Lower lobe of right lung (tissue), 2 donors: ENCODE measurements around the gene FAM171A2. TPM values are rescaled to one million over a fixed set of nuclear protein-coding genes. Genes with fewer than 3 reads are reported as not detected.

ENCODE experiments used
- ATAC-seq, 2 donors: fragments of 200-7000 bp; cut with Tn5 transposase; one replicate each; pipeline ENCODE4 v1.9.1; 2020 to 2022; ENCODE audit warnings: mild to moderate bottlenecking in 2 of 2, moderate library complexity in 2 of 2
- DNase-seq: peaks from one replicate; pipeline ENCODE4 v3.0.0-alpha.2; 2020
- H3K27ac ChIP-seq: fragments of 200-600 bp; one replicate; pipeline ENCODE4 v1.8.0; 2022
- H3K27me3 ChIP-seq: fragments of 200-600 bp; one replicate; pipeline ENCODE4 v1.8.0; 2022; ENCODE audit warnings: low read depth
- H3K36me3 ChIP-seq: fragments of 200-600 bp; one replicate; pipeline ENCODE4 v1.8.0; 2022; ENCODE audit warnings: mild to moderate bottlenecking
- H3K4me1 ChIP-seq: fragments of 200-600 bp; one replicate; pipeline ENCODE4 v1.8.0; 2022
- H3K4me3 ChIP-seq: fragments of 200-600 bp; one replicate; pipeline ENCODE4 v1.8.0; 2022; ENCODE audit warnings: mild to moderate bottlenecking
- H3K9me3 ChIP-seq: fragments of 200-600 bp; one replicate; pipeline ENCODE4 v1.8.0; 2022
- CTCF ChIP-seq: fragments of 200-600 bp; IDR thresholded peaks from one replicate; pipeline ENCODE4 v1.8.0; 2022; ENCODE audit warnings: antibody characterized with exemption, mild to moderate bottlenecking
- intact Hi-C: fragments of 100-400 bp; cut with DNase I; formaldehyde crosslinking; loops from one replicate; pipeline ENCODE4 v1.11.0; 2022
- total RNA-seq: library from RNA; stranded (reverse); fragmentation: NEBNext Ultra II Directional; extraction: Animal tissue kit (Norgen Biotek cat#: 25700); gene quantifications from one replicate; pipeline ENCODE4 v1.2.1, GENCODE V29; 2021
- donor health status: DM: no; HTN: yes; CAD: no; lungs with severe emphysema.

Gene FAM171A2
- total RNA-seq, 1 donor from 2014 or later, result 1.2 TPM

- H3K4me1 ChIP-seq, result peaks cover 14% of the 10 kb centered on the region
- DNase-seq, result no peak
- no peak overlapping the region for H3K27ac ChIP-seq
- H3K9me3 ChIP-seq, result no peaks in the 10 kb centered on the region
- H3K36me3 ChIP-seq, result no peaks in the 10 kb centered on the region
- ATAC-seq, result no peak
- TF ChIP-seq CTCF, result no peak
- H3K27me3 ChIP-seq, result peaks cover 17% of the 10 kb centered on the region
- intact Hi-C loops, result no loop called here
- H3K4me3 ChIP-seq, result no peak overlapping the region
These were observed 2.8 kb downstream of the FAM171A2 start for GRCh38 chr17:44360826-44361225.

- DNase-seq (no peak), ATAC-seq (no peak)
- Histone ChIP-seq H3K27me3 (peaks cover 17% of the 10 kb centered on the region), H3K27ac (no peak overlapping the region), H3K4me3 (no peak overlapping the region), H3K4me1 (peaks cover 14% of the 10 kb centered on the region), H3K9me3 (no peaks in the 10 kb centered on the region), H3K36me3 (no peaks in the 10 kb centered on the region)
- intact Hi-C loops, result no loop called here
- no peak for TF ChIP-seq CTCF
These were observed 3.5 kb downstream of the FAM171A2 start for GRCh38 chr17:44360144-44360533.

DNA sequence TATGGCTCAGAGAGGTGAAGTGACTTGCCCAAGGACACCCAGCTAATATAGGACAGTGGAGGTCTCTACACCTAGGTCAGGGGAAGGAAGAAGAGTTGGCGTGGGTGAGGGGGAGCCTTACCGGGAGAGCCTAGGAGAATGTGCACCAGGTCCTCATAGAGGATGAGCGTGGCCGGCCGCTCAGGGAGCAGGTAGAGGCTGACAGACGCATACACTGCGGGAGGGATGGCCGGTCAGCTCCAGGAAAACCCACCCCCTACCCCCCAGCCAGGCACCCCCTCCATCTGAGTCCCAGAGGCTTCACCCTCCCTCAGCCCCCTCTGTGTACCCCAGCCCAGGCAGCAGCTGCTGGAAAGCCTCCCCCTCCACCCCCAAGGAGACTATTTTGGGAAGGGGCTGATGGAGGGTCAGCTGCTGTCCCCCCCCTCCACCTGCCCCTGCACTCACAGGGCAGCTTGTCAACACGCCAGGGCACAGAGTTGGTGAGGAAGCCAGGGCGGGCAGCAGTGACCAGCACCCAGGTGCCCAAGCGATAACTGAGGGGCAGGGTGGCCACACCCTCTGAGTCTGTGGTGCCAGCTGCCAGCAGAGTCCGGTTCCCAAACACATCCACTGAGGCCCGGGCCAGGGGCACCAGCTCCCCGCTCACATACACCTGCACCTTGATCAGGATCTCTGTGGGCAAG lies 4.1 kb downstream of the FAM171A2 start:
- H3K27me3 ChIP-seq, result peaks cover 17% of the 10 kb centered on the region
- H3K4me1 ChIP-seq, result peaks cover 14% of the 10 kb centered on the region
- no peak for TF ChIP-seq CTCF
- no peak for DNase-seq
- intact Hi-C loops, result no loop called here
- no peak overlapping the region for H3K4me3 ChIP-seq
- no peak for ATAC-seq
- H3K36me3 ChIP-seq, result no peaks in the 10 kb centered on the region
- no peak overlapping the region for H3K27ac ChIP-seq
- H3K9me3 ChIP-seq, result no peaks in the 10 kb centered on the region

GRCh38 chr17:44359006-44359405 lies 4.6 kb downstream of the FAM171A2 start:
- TF ChIP-seq CTCF, result no peak
- ATAC-seq, result no peak
- Histone ChIP-seq H3K4me1 (peaks cover 14% of the 10 kb centered on the region), H3K27ac (no peak overlapping the region), H3K4me3 (no peak overlapping the region), H3K27me3 (peaks cover 17% of the 10 kb centered on the region), H3K9me3 (no peaks in the 10 kb centered on the region), H3K36me3 (no peaks in the 10 kb centered on the region)
- DNase-seq, result no peak
- intact Hi-C loops, result no loop called here

DNA sequence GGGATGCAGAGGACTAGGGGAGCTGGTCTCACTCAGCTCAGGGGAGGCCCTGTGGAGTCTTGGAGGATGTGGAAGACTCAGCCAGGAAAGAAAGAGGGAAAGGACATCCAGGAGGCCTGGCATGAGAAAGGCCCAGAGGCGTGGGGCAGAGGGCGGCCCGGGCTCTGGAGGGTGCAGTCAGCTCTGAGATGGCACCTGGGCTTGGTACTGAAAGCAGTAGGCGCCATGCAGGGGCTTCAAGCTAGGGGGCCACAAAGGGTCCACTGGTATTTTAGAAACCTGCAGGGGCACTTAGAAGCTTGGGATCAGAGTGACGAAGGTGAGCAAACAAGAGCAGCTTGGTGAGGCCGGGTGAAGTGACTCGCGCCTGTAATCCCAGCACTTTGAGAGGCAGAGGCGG lies 5.6 kb downstream of the FAM171A2 start:
- DNase-seq, result no peak
- H3K9me3 ChIP-seq, result no peaks in the 10 kb centered on the region
- no peak for TF ChIP-seq CTCF

More for the DNA sequence above, 5.6 kb downstream of the FAM171A2 start:
- ATAC-seq, result no peak
- H3K36me3 ChIP-seq, result peaks cover 4% of the 10 kb centered on the region
- intact Hi-C loops, result no loop called here
- no peak overlapping the region for H3K4me3 ChIP-seq
- no peak overlapping the region for H3K27ac ChIP-seq
- H3K27me3 ChIP-seq, result peaks cover 16% of the 10 kb centered on the region
- peaks cover 12% of the 10 kb centered on the region for H3K4me1 ChIP-seq
